ENCODE results near the gene KIF6.

Gene KIF6

GRCh38 chr6:39558079-39558478, 167.1 kb downstream of the KIF6 start:
- DNase-seq (ENCODE audit: extremely low spot score): no peak
- POLR2A ChIA-PET: no interaction called here
- CTCF ChIA-PET: no interaction called here
- TF ChIP-seq, protein P1, sequence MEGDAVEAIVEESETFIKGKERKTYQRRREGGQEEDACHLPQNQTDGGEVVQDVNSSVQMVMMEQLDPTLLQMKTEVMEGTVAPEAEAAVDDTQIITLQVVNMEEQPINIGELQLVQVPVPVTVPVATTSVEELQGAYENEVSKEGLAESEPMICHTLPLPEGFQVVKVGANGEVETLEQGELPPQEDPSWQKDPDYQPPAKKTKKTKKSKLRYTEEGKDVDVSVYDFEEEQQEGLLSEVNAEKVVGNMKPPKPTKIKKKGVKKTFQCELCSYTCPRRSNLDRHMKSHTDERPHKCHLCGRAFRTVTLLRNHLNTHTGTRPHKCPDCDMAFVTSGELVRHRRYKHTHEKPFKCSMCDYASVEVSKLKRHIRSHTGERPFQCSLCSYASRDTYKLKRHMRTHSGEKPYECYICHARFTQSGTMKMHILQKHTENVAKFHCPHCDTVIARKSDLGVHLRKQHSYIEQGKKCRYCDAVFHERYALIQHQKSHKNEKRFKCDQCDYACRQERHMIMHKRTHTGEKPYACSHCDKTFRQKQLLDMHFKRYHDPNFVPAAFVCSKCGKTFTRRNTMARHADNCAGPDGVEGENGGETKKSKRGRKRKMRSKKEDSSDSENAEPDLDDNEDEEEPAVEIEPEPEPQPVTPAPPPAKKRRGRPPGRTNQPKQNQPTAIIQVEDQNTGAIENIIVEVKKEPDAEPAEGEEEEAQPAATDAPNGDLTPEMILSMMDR (IDR thresholded peaks at IDR 0.05; ENCODE audit: control extremely low read depth, extremely low read depth, low read depth, missing control alignments): no peak

DNA sequence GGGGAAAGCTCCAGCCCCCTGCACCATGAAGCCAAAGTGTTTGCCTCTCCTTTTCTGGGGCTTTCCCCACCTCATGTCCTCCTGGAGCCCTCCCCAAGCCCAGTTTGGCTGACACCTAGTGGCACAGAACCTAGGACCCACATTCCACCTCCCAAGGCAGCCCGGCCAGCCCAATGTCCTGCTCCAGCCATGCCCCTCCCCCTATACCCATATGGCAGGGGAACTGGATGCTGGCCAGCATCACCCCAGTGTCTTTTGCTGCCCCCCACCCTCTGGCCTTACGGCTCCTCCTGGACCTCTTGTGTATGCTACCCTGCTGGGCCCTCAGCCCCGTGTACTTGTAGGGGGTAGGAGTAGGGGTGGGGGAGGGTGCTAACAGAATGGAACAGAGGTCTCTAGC, 170.1 kb downstream of the KIF6 start:
- no peak for DNase-seq (ENCODE audit: extremely low spot score)
- TF ChIP-seq, protein P1 (IDR thresholded peaks at IDR 0.05; ENCODE audit: control extremely low read depth, extremely low read depth, low read depth, missing control alignments): no peak
- ChIA-PET POLR2A (no interaction called here), CTCF (interaction anchor here (1.6 kb wide), 1 partner anchor 11 kb away, joined by 5 read pairs; no protein-coding TSS in a partner anchor)

DNA sequence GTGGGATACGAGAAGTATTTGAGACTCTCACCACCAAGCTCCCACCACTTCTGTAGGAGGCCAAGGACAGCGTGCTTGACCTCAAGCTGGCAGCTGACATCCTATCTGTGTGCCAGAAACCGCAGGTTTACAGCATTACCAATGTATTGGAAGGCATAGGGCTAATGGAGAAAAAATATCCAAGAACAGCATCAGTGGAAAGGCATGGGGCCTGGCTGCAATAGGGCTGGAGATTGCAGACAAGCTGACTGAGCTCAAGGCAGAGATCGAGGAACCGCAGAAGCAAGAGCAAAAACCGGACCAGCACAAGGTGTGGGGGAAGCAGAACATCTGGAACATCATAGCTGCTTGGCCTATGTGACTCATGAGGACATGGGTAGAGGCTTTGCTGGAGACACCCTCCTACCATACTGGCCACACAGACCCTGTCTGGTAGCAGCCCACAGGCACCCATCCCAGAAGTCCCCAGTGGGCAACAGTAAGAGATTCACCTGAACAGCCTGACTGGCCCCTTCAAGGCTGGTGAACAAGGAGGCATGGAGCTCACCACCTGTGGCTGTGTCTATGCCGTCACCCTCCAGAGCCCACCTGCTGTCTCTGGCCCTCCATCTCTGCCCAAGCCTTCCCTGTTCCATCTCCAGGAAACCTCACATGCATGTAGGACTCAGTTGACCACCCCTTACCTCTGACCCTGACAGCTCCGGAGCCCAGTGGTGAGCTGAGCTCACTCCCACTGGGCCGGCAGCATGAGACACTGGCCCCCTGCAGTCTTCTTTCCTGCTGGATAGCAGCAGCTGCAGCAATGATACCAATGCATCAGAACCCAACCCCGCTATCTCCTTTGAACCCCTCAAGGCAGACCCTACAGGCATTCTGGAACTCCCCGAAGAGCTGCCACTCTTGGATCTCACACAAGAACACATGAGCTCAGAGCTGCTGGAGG, 171.1 kb downstream of the KIF6 start:
- CTCF ChIA-PET: interaction anchor here (1.6 kb wide), 1 partner anchor 10 kb away, joined by 5 read pairs; no protein-coding TSS in a partner anchor
- POLR2A ChIA-PET: no interaction called here
- TF ChIP-seq, protein P1 (IDR thresholded peaks at IDR 0.05; ENCODE audit: control extremely low read depth, extremely low read depth, low read depth, missing control alignments): no peak
- DNase-seq (ENCODE audit: extremely low spot score): no peak

DNA sequence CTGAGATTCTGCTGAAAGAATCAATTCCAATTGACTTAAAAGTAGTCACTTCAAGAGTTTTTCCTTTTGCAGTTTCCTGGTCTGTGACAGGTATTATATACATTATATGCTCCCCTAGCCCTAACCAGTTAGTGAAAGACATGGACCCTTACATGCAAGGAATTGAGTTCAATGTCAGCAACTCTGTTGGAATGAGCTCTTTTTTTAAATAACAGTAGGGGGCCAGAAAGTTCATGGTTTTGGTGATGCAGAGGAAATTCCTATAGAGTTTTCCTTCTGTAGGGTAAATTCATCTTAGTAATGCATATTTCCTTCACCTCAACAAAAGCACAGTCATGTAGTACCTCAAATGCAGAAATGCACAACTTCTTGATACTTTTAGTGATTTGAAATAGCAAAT, 172.2 kb downstream of the KIF6 start:
- POLR2A ChIA-PET: no interaction called here
- no peak for DNase-seq (ENCODE audit: extremely low spot score)
- TF ChIP-seq, protein P1 (IDR thresholded peaks at IDR 0.05; ENCODE audit: control extremely low read depth, extremely low read depth, low read depth, missing control alignments): no peak
- CTCF ChIA-PET: no interaction called here

DNA sequence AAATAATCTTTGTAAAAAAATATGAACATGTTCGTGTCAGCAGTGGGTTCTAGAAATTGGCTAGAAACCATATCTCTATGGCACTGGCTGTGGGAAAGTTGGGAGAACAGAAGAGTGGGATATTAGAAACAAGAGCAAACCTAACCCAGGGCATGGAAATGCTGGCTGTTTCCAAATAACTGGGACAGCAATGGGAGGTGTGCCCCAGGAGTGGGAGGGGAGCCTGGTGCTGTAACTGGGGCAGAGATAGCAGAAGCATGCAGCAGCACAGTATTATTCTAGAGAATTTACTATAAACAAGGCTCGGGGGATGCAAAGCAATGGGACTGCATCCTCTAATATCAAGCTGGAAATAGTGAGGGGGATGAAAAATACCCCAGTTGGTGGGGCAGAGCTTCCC, 175.0 kb downstream of the KIF6 start:
- TF ChIP-seq, protein P1 (IDR thresholded peaks at IDR 0.05; ENCODE audit: control extremely low read depth, extremely low read depth, low read depth, missing control alignments): no peak
- no peak for DNase-seq (ENCODE audit: extremely low spot score)
- ChIA-PET POLR2A (no interaction called here), CTCF (interaction anchor here (1.4 kb wide), 1 partner anchor 24 kb away, joined by 3 read pairs; no protein-coding TSS in a partner anchor)

- ChIA-PET POLR2A (no interaction called here), CTCF (no interaction called here)
- no peak for DNase-seq (ENCODE audit: extremely low spot score)
- TF ChIP-seq, protein P1 (IDR thresholded peaks at IDR 0.05; ENCODE audit: control extremely low read depth, extremely low read depth, low read depth, missing control alignments): no peak
Observed at GRCh38 chr6:39546731-39547130, 178.5 kb downstream of the KIF6 start.
